H7 (cell line): ENCODE measurements around the gene SBNO2. TPM values are rescaled to one million over a fixed set of nuclear protein-coding genes. Genes with fewer than 3 reads are reported as not detected.

Experiments
- DNase-seq: peaks from one replicate; pipeline ENCODE4 v3.0.0; 2012
- H3K27me3 ChIP-seq: 2 replicates; pipeline ENCODE4 v1.6.0; 2011; ENCODE audit warnings: mild to moderate bottlenecking, low read length; ENCODE audit not compliant: control insufficient read depth, insufficient read depth
- H3K36me3 ChIP-seq: replicated peaks from 2 replicates; pipeline ENCODE4 v1.5.1; 2011; ENCODE audit warnings: low read length; ENCODE audit not compliant: control insufficient read depth, insufficient read depth
- H3K4me3 ChIP-seq: 2 replicates; pipeline ENCODE4 v1.5.1; 2011; ENCODE audit warnings: low read depth, mild to moderate bottlenecking, control low read depth, low read length, moderate library complexity; ENCODE audit not compliant: insufficient read depth
- total RNA-seq: library from RNA; depleted of rRNA; stranded (reverse); fragments of >200 nt; shearing (Covaris generic); gene quantifications from 2 replicates; pipeline ENCODE4 v1.2.3, GENCODE V29; 2014; rRNA removed

SBNO2 gene
- total RNA-seq = 31.4 and 41.3 TPM in 2 replicates

- H3K4me3 ChIP-seq = peak within 1 kb of the TSS; percentile 79
- H3K36me3 ChIP-seq = no peaks in the 10 kb centered on the region; the same call in 1 of the 2 replicates
- no peaks in the 10 kb centered on the region for H3K27me3 ChIP-seq
- DNase-seq = peak; percentile 100
Observed at GRCh38 chr19:1173845-1174809, at the start of gene SBNO2. TSS of gene SBNO2 (minus strand) at chr19:1174268. CDS start at chr19:1154276, 19,992 bp downstream.

GRCh38 chr19:1223018-1223855, 49.2 kb upstream of the SBNO2 start:
- Histone ChIP-seq H3K4me3 (no peak overlapping the region), H3K36me3 (peaks cover 5% of the 10 kb centered on the region), H3K27me3 (no peaks in the 10 kb centered on the region)
- peak; percentile 95 for DNase-seq

- Histone ChIP-seq H3K27me3 (no peaks in the 10 kb centered on the region), H3K36me3 (peaks cover 5% of the 10 kb centered on the region), H3K4me3 (no peak overlapping the region)
- peak; percentile 82 for DNase-seq
Observed at GRCh38 chr19:1222394-1222793, 48.3 kb upstream of the SBNO2 start.

- DNase-seq = no peak
- Histone ChIP-seq H3K4me3 (no peak overlapping the region), H3K27me3 (no peaks in the 10 kb centered on the region)
Observed at GRCh38 chr19:1221904-1222255, 47.8 kb upstream of the SBNO2 start.

GRCh38 chr19:1220976-1221903, 47.2 kb upstream of the SBNO2 start:
- H3K4me3 ChIP-seq = no peak overlapping the region
- no peaks in the 10 kb centered on the region for H3K27me3 ChIP-seq
- peaks cover 5% of the 10 kb centered on the region for H3K36me3 ChIP-seq
- peak; percentile 94 for DNase-seq

More at GRCh38 chr19:1221904-1222255, 47.8 kb upstream of the SBNO2 start:
- H3K36me3 ChIP-seq = peaks cover 5% of the 10 kb centered on the region

GRCh38 chr19:1220477-1220930, 46.4 kb upstream of the SBNO2 start:
- H3K27me3 ChIP-seq = no peaks in the 10 kb centered on the region
- no peak overlapping the region for H3K4me3 ChIP-seq
- no peak for DNase-seq

GRCh38 chr19:1219786-1220476, 45.9 kb upstream of the SBNO2 start:
- H3K36me3 ChIP-seq = peaks cover 5% of the 10 kb centered on the region
- H3K27me3 ChIP-seq = no peaks in the 10 kb centered on the region
- DNase-seq = no peak
- no peak overlapping the region for H3K4me3 ChIP-seq

More at GRCh38 chr19:1220477-1220930, 46.4 kb upstream of the SBNO2 start:
- peaks cover 5% of the 10 kb centered on the region for H3K36me3 ChIP-seq

GRCh38 chr19:1218751-1219567, 44.9 kb upstream of the SBNO2 start:
- no peak overlapping the region for H3K4me3 ChIP-seq
- DNase-seq = no peak
- no peaks in the 10 kb centered on the region for H3K27me3 ChIP-seq
- H3K36me3 ChIP-seq = peaks cover 5% of the 10 kb centered on the region

- peaks cover 1% of the 10 kb centered on the region for H3K36me3 ChIP-seq
- DNase-seq = no peak
- no peaks in the 10 kb centered on the region for H3K27me3 ChIP-seq
- no peak overlapping the region for H3K4me3 ChIP-seq
Observed at GRCh38 chr19:1217366-1217765, 43.3 kb upstream of the SBNO2 start.

- Histone ChIP-seq H3K27me3 (no peaks in the 10 kb centered on the region), H3K36me3 (peaks cover 1% of the 10 kb centered on the region; the same call in 1 of the 2 replicates), H3K4me3 (no peak overlapping the region)
- DNase-seq = no peak
Observed at GRCh38 chr19:1216756-1217155, 42.7 kb upstream of the SBNO2 start.

GRCh38 chr19:1214862-1215731, 41.0 kb upstream of the SBNO2 start:
- no peak for DNase-seq
- Histone ChIP-seq H3K36me3 (0 out of 2 replicates have a peak, but pooled peaks cover 1% of the 10 kb centered on the region), H3K4me3 (no peak overlapping the region), H3K27me3 (no peaks in the 10 kb centered on the region)

- H3K27me3 ChIP-seq = no peaks in the 10 kb centered on the region
- no peak overlapping the region for H3K4me3 ChIP-seq
- peaks cover 1% of the 10 kb centered on the region for H3K36me3 ChIP-seq
- no peak for DNase-seq
Observed at GRCh38 chr19:1214299-1214861, 40.3 kb upstream of the SBNO2 start.
